SK-N-SH treated with all-trans-retinoic acid at 6 μM for 48 hours (cell line): ENCODE measurements around the gene MLX.

ENCODE experiments used
- BACH2 ChIP-seq: fragments of 250-450 bp; sonication (Bioruptor Pico); IDR thresholded peaks from 2 replicates; pipeline ENCODE4 v1.9.0; 2021; ENCODE audit warnings: mild to moderate bottlenecking, borderline replicate concordance
- PATZ1 ChIP-seq: fragments of 250-450 bp; sonication (Bioruptor Pico); IDR thresholded peaks from 2 replicates; pipeline ENCODE4 v1.8.0; 2020; ENCODE audit warnings: mild to moderate bottlenecking, moderate library complexity, borderline replicate concordance
- POU6F1 ChIP-seq: fragments of 250-450 bp; sonication (Bioruptor Pico); IDR thresholded peaks from 2 replicates; pipeline ENCODE4 v1.8.0; 2021; ENCODE audit warnings: low read depth, mild to moderate bottlenecking, moderate library complexity, borderline replicate concordance
- ZFP3 ChIP-seq: fragments of 250-450 bp; sonication (Bioruptor Pico); IDR thresholded peaks from 2 replicates; pipeline ENCODE4 v1.5.0; 2020; ENCODE audit warnings: mild to moderate bottlenecking, moderate library complexity

GRCh38 chr17:42591411-42591810 is 24.5 kb downstream of the MLX start:
- no peak for TF ChIP-seq ZFP3 (CRISPR knock-in tag)
- no peak for TF ChIP-seq BACH2 (CRISPR knock-in tag)
- TF ChIP-seq PATZ1 (CRISPR knock-in tag): no peak
- TF ChIP-seq POU6F1 (CRISPR knock-in tag): no peak
